ENCODE measurements around the gene MRAP. TPM values are rescaled to one million over a fixed set of nuclear protein-coding genes. Genes with fewer than 3 reads are reported as not detected.

Gene MRAP
- total and polyA plus RNA-seq, 8 donors, result 0.30 to 0.55 TPM; not detected in 6

GRCh38 chr21:32340863-32341848 is 42.5 kb downstream of the MRAP start:
- WGBS, 5 donors, result 77 to 85% (median 82%) methylated on average over 12 of the region's 12 CpGs
- no peak overlapping the region for H3K4me3 ChIP-seq
- H3K9me3 ChIP-seq, result peaks cover 0 to 13% (median 8%) of the 10 kb centered on the region in 4 donors
- H3K4me1 ChIP-seq, result no peaks in the 10 kb centered on the region
- no peak for TF ChIP-seq EP300 (IDR thresholded peaks at IDR 0.05)
- no peak for TF ChIP-seq POLR2A (IDR thresholded peaks at IDR 0.05)
- intact Hi-C loops (cut with DNase I; ENCODE audit: low total_unique reads), result no loop called here
- no peaks in the 10 kb centered on the region for H3K27me3 ChIP-seq
- peaks cover 63 to 100% (median 98%) of the 10 kb centered on the region in 4 donors for H3K36me3 ChIP-seq
- no peak for DNase-seq
- no peak overlapping the region for H3K27ac ChIP-seq

- intact Hi-C loops (cut with DNase I; ENCODE audit: low total_unique reads), result no loop called here
- H3K27ac ChIP-seq, result no peak overlapping the region
- peaks cover 0 to 13% (median 8%) of the 10 kb centered on the region in 4 donors for H3K9me3 ChIP-seq
- TF ChIP-seq POLR2AphosphoS5 (IDR thresholded peaks at IDR 0.05), result no peak
- no peak for TF ChIP-seq CTCF (IDR thresholded peaks at IDR 0.05)
- no peak for TF ChIP-seq EP300 (IDR thresholded peaks at IDR 0.05)
- TF ChIP-seq POLR2A (IDR thresholded peaks at IDR 0.05), result no peak
- no peak overlapping the region for H3K4me3 ChIP-seq
- DNase-seq, result no peak
- peaks cover 0 to 5% (median 0%) of the 10 kb centered on the region in 4 donors for H3K4me1 ChIP-seq
- no peaks in the 10 kb centered on the region for H3K27me3 ChIP-seq
- H3K36me3 ChIP-seq, result peaks cover 76 to 100% (median 100%) of the 10 kb centered on the region in 4 donors
- WGBS, 5 donors, result 91 to 96% (median 95%) methylated on average over 9 to 14 of the region's 14 CpGs
These were observed 48.3 kb downstream of the MRAP start for GRCh38 chr21:32346951-32347350.

- H3K9me3 ChIP-seq, result peaks cover 0 to 13% (median 8%) of the 10 kb centered on the region in 4 donors
- intact Hi-C loops (cut with DNase I; ENCODE audit: low total_unique reads), result no loop called here
- no peak overlapping the region for H3K27ac ChIP-seq
- DNase-seq, result no peak
- no peak overlapping the region for H3K4me3 ChIP-seq
- 85 to 98% (median 96%) methylated on average over 6 to 12 of the region's 12 CpGs for WGBS, 5 donors
- H3K27me3 ChIP-seq, result no peaks in the 10 kb centered on the region
- peaks cover 0 to 5% (median 0%) of the 10 kb centered on the region in 4 donors for H3K4me1 ChIP-seq
- H3K36me3 ChIP-seq, result peaks cover 76 to 100% (median 100%) of the 10 kb centered on the region in 4 donors
- no peak for TF ChIP-seq EP300 (IDR thresholded peaks at IDR 0.05)
- TF ChIP-seq POLR2AphosphoS5 (IDR thresholded peaks at IDR 0.05), result no peak
- no peak for TF ChIP-seq CTCF (IDR thresholded peaks at IDR 0.05)
- TF ChIP-seq POLR2A (IDR thresholded peaks at IDR 0.05), result no peak
These were observed 48.7 kb downstream of the MRAP start for GRCh38 chr21:32347351-32347750.

GRCh38 chr21:32347977-32348376 is 49.3 kb downstream of the MRAP start:
- Histone ChIP-seq H3K9me3 (peaks cover 0 to 13% (median 8%) of the 10 kb centered on the region in 4 donors), H3K27ac (peak overlapping the region in 2 of 5 donors; percentile 23 to 59), H3K4me3 (no peak overlapping the region), H3K4me1 (peaks cover 0 to 5% (median 0%) of the 10 kb centered on the region in 4 donors), H3K36me3 (peaks cover 78 to 100% (median 100%) of the 10 kb centered on the region in 4 donors), H3K27me3 (no peaks in the 10 kb centered on the region)
- intact Hi-C loops (cut with DNase I; ENCODE audit: low total_unique reads), result no loop called here
- TF ChIP-seq EP300 (IDR thresholded peaks at IDR 0.05) (no peak), POLR2AphosphoS5 (IDR thresholded peaks at IDR 0.05) (no peak), POLR2A (IDR thresholded peaks at IDR 0.05) (no peak), CTCF (IDR thresholded peaks at IDR 0.05) (no peak)
- DNase-seq, result peak in 1 of 2 donors; percentile 23
- 72 to 89% (median 85%) methylated on average over 7 to 11 of the region's 11 CpGs for WGBS, 5 donors

All from stomach (tissue), 9 donors.